CD14-positive monocyte (primary cell): ENCODE data around the gene BMPR1B. TPM values are rescaled to one million over a fixed set of nuclear protein-coding genes. Genes with fewer than 3 reads are reported as not detected.

Source experiments
- DNase-seq, 3 donors: peaks; one replicate each; pipeline ENCODE4 v3.0.0-alpha.2; 2011 to 2022
- H2AFZ ChIP-seq: 2 replicates; pipeline ENCODE4 v1.6.0; 2012; ENCODE audit warnings: mild to moderate bottlenecking, low read depth, low read length, inconsistent platforms; ENCODE audit not compliant: insufficient read depth, poor library complexity, severe bottlenecking
- H3K27ac ChIP-seq, 2 donors: 1 replicate in 1 of 2; 2 replicates in 1 of 2; pipeline ENCODE4 v1.5.1; 2012 to 2013; ENCODE audit warnings: low read length in 2 of 2, control low read depth in 1 of 2, inconsistent platforms in 1 of 2, low read depth in 1 of 2, mild to moderate bottlenecking in 1 of 2
- H3K27me3 ChIP-seq, 2 donors: one replicate each; pipeline versions ENCODE4 v1.6.0 to v1.6.1; 2011 to 2013; ENCODE audit warnings: low read length in 2 of 2; ENCODE audit not compliant: control insufficient read depth in 2 of 2, insufficient read depth in 2 of 2
- H3K36me3 ChIP-seq, 2 donors: replicated peaks in 1 of 2; 1 replicate in 1 of 2; 2 replicates in 1 of 2; pipeline versions ENCODE4 v1.5.1 to v1.6.1; 2012 to 2013; ENCODE audit warnings: low read length in 2 of 2, control low read depth in 1 of 2, inconsistent platforms in 1 of 2, mild to moderate bottlenecking in 1 of 2; ENCODE audit not compliant: insufficient read depth in 2 of 2, control insufficient read depth in 1 of 2
- H3K4me1 ChIP-seq, 2 donors: 1 replicate in 1 of 2; 2 replicates in 1 of 2; pipeline versions ENCODE4 v1.5.1 to v1.6.1; 2012 to 2013; ENCODE audit warnings: low read length in 2 of 2, control low read depth in 1 of 2, inconsistent platforms in 1 of 2, mild to moderate bottlenecking in 1 of 2, moderate library complexity in 1 of 2; ENCODE audit not compliant: insufficient read depth in 2 of 2, control insufficient read depth in 1 of 2
- H3K4me2 ChIP-seq: replicated peaks from 2 replicates; pipeline ENCODE3; 2012; ENCODE audit warnings: low read length, moderate library complexity, mild to moderate bottlenecking; ENCODE audit not compliant: poor library complexity, severe bottlenecking; ENCODE audit errors: extremely low read depth
- H3K4me3 ChIP-seq, 3 experiments: fragments of 200-600 bp in 1 of 3; sonication (generic) in 1 of 3; replicated peaks in 1 of 3; 1 replicate in 2 of 3; 2 replicates in 1 of 3; pipeline ENCODE4 v1.5.1; 2011 to 2013; ENCODE audit warnings: low read length in 3 of 3, mild to moderate bottlenecking in 3 of 3, control low read depth in 2 of 3, low read depth in 2 of 3, inconsistent platforms in 1 of 3, moderate library complexity in 1 of 3
- H3K79me2 ChIP-seq: 2 replicates; pipeline ENCODE4 v1.6.0; 2012; ENCODE audit warnings: mild to moderate bottlenecking, control low read depth, inconsistent platforms, low read length, moderate library complexity; ENCODE audit not compliant: insufficient read depth
- H3K9ac ChIP-seq: 2 replicates; pipeline ENCODE4 v1.6.0; 2017; ENCODE audit warnings: low read length, mild to moderate bottlenecking; ENCODE audit not compliant: insufficient read depth, poor library complexity, severe bottlenecking
- H3K9me3 ChIP-seq, 2 donors: replicated peaks in 1 of 2; 1 replicate in 1 of 2; 2 replicates in 1 of 2; pipeline versions ENCODE4 v1.5.1 to v1.6.1; 2012 to 2013; ENCODE audit warnings: low read length in 2 of 2, control low read depth in 1 of 2; ENCODE audit not compliant: control insufficient read depth in 1 of 2, insufficient read depth in 1 of 2
- H4K20me1 ChIP-seq: 2 replicates; pipeline ENCODE4 v1.6.0; 2012; ENCODE audit warnings: mild to moderate bottlenecking, low read length, control low read depth, moderate library complexity; ENCODE audit not compliant: insufficient read depth
- H3K27ac Mint-ChIP-seq, 7 donors: one replicate each; pipeline ENCODE4 v1.8.0; 2020; ENCODE audit warnings: mild to moderate bottlenecking in 7 of 7, mixed read lengths in 7 of 7, moderate library complexity in 6 of 7, inconsistent platforms in 2 of 7
- H3K27me3 Mint-ChIP-seq, 3 donors: one replicate each; pipeline ENCODE4 v1.8.0; 2021 to 2022; ENCODE audit warnings: low read depth in 3 of 3, mild to moderate bottlenecking in 3 of 3, mixed read lengths in 3 of 3, moderate library complexity in 3 of 3, inconsistent platforms in 1 of 3
- H3K36me3 Mint-ChIP-seq, 2 donors: one replicate each; pipeline ENCODE4 v1.8.0; 2020; ENCODE audit warnings: mixed read lengths in 2 of 2, inconsistent platforms in 1 of 2, mild to moderate bottlenecking in 1 of 2
- H3K4me1 Mint-ChIP-seq: one replicate; pipeline ENCODE4 v1.8.0; 2020; ENCODE audit warnings: mild to moderate bottlenecking, mixed read lengths
- H3K4me3 Mint-ChIP-seq, 2 donors: one replicate each; pipeline ENCODE4 v1.8.0; 2020; ENCODE audit warnings: mild to moderate bottlenecking in 2 of 2, mixed read lengths in 2 of 2, moderate library complexity in 1 of 2
- H3K9me3 Mint-ChIP-seq, 7 donors: one replicate each; pipeline ENCODE4 v1.8.0; 2020 to 2022; ENCODE audit warnings: mixed read lengths in 7 of 7, mild to moderate bottlenecking in 6 of 7, moderate library complexity in 6 of 7, inconsistent platforms in 2 of 7
- WGBS: methylation state at CpG from one replicate; pipeline ENCODE4 v1.1.5; 2013; ENCODE audit warnings: missing lambda C conversion rate; ENCODE audit not compliant: insufficient coverage; 5-methylcytosine and 5-hydroxymethylcytosine counted together
- intact Hi-C, 2 donors: fragments of 100-400 bp; cut with micrococcal nuclease; formaldehyde crosslinking; loops; one replicate each; pipeline versions ENCODE4 v1.15.0 to v1.15.1; 2023
- polyA plus RNA-seq, 3 donors: library from polyadenylated mRNA; depleted of rRNA in 1 of 3; unstranded in 2 of 3; stranded (reverse) in 1 of 3; fragments of 300-500 nt in 2 of 3; fragments of >200 nt in 1 of 3; fragmentation: Illumina TruSeq in 2 of 3; gene quantifications; 1 replicate in 2 of 3; 2 replicates in 1 of 3; pipeline ENCODE4 v1.2.3, GENCODE V29; 2012 to 2021
- TF ChIP-seq, protein P1 (sequence below): fragments of 200-600 bp; IDR thresholded peaks from one replicate; pipeline ENCODE4 v1.8.0; 2022; ENCODE audit warnings: antibody characterized with exemption, mild to moderate bottlenecking

BMPR1B gene
- polyA plus RNA-seq, 3 donors, result not detected

DNA sequence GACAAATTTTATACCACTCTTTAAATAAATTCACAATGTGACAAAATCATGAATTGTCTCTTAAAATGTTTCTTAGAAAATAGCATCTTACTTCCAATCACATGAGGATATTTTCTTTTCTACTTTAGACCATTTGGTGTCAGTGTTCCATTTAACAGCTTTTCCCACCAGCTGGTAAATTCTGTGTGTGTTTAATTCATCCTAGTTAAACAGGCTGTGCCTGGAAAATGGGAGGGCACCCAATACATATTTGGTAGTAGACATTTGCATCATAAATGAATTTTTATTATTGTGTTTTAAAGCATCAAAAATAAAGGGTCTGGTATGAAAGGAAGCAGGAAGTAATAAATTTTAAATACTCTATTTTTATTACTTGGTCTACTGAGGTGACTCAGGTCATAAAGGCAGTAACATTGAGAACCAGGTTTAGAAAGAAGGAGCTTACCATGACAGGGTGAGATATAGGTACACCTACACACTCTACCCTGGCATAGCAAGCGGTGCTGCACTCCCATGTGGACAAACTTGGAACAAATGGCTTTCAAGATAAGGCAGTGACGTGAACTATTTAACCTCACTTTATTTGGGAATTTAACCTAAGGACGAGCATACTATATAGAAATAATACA, 344.5 kb downstream of the BMPR1B start:
- Mint-ChIP-seq H3K27me3 (no peaks in the 10 kb centered on the region), H3K36me3 (no peaks in the 10 kb centered on the region), H3K27ac (no peak overlapping the region), H3K4me1 (no peaks in the 10 kb centered on the region), H3K9me3 (peaks cover 0 to 2% (median 0%) of the 10 kb centered on the region in 7 donors), H3K4me3 (no peak overlapping the region)
- no CpG with 5 or more reads among the region's 3 CpGs for WGBS
- no peak overlapping the region for H3K4me2 ChIP-seq
- no peak overlapping the region for H3K4me3 ChIP-seq
- no peaks in the 10 kb centered on the region for H3K79me2 ChIP-seq
- no peak overlapping the region for H3K9ac ChIP-seq
- H3K9me3 ChIP-seq, result no peaks in the 10 kb centered on the region
- TF ChIP-seq, protein P1, sequence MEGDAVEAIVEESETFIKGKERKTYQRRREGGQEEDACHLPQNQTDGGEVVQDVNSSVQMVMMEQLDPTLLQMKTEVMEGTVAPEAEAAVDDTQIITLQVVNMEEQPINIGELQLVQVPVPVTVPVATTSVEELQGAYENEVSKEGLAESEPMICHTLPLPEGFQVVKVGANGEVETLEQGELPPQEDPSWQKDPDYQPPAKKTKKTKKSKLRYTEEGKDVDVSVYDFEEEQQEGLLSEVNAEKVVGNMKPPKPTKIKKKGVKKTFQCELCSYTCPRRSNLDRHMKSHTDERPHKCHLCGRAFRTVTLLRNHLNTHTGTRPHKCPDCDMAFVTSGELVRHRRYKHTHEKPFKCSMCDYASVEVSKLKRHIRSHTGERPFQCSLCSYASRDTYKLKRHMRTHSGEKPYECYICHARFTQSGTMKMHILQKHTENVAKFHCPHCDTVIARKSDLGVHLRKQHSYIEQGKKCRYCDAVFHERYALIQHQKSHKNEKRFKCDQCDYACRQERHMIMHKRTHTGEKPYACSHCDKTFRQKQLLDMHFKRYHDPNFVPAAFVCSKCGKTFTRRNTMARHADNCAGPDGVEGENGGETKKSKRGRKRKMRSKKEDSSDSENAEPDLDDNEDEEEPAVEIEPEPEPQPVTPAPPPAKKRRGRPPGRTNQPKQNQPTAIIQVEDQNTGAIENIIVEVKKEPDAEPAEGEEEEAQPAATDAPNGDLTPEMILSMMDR, result no peak
- H3K36me3 ChIP-seq, result no peaks in the 10 kb centered on the region
- no peak overlapping the region for H2AFZ ChIP-seq
- no peak overlapping the region for H3K27ac ChIP-seq
- intact Hi-C loops, result no loop called here
- no peak for DNase-seq
- H3K4me1 ChIP-seq, result no peaks in the 10 kb centered on the region
- H3K27me3 ChIP-seq, result no peaks in the 10 kb centered on the region
- no peaks in the 10 kb centered on the region for H4K20me1 ChIP-seq

DNA sequence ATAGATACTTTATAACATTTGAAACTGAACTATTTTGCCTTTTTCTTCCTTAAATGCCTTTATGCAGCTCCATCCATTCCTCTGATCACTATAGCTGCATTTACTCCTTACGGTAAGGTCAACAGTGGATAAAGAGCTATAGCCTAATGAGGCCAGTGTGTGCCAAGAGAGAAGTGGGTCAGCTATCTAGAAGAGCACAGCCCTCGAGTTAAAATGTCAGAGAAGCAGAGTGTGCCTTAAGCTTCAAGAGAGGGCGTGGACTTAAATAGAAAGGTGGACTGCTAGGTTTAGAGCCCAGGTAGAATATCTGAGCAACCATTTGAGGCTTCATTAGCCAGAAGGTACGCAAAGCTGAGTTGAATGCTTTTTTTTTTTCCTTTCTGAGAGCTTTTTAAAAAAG, 347.4 kb downstream of the BMPR1B start:
- intact Hi-C loops, result no loop called here
- no peak overlapping the region for H3K27ac ChIP-seq
- H3K4me1 ChIP-seq, result no peaks in the 10 kb centered on the region
- Mint-ChIP-seq H3K36me3 (no peaks in the 10 kb centered on the region), H3K4me3 (no peak overlapping the region), H3K9me3 (peaks cover 0 to 2% (median 0%) of the 10 kb centered on the region in 7 donors), H3K4me1 (no peaks in the 10 kb centered on the region), H3K27ac (no peak overlapping the region), H3K27me3 (no peaks in the 10 kb centered on the region)
- H4K20me1 ChIP-seq, result no peaks in the 10 kb centered on the region
- H3K79me2 ChIP-seq, result no peaks in the 10 kb centered on the region
- H3K9ac ChIP-seq, result no peak overlapping the region
- TF ChIP-seq, protein P1, result no peak
- H3K4me2 ChIP-seq, result no peak overlapping the region
- no CpG with 5 or more reads among the region's 4 CpGs for WGBS
- no peaks in the 10 kb centered on the region for H3K27me3 ChIP-seq
- H3K9me3 ChIP-seq, result no peaks in the 10 kb centered on the region
- H3K36me3 ChIP-seq, result no peaks in the 10 kb centered on the region
- no peak overlapping the region for H2AFZ ChIP-seq
- no peak for DNase-seq
- H3K4me3 ChIP-seq, result no peak overlapping the region
